AG08395 (cell line): Measurements from ENCODE around the gene CDC42BPB.

ENCODE experiments used
- DNase-seq: peaks from one replicate; pipeline ENCODE4 v3.0.0; 2012; ENCODE audit warnings: mixed read lengths, low spot score

Gene CDC42BPB

GRCh38 chr14:102966681-102967505, 90.5 kb downstream of the CDC42BPB start:
- DNase-seq, result no peak

GRCh38 chr14:102965971-102966655, 91.2 kb downstream of the CDC42BPB start:
- no peak for DNase-seq

GRCh38 chr14:102965282-102965681, 92.1 kb downstream of the CDC42BPB start:
- no peak for DNase-seq

GRCh38 chr14:102964152-102964730, 93.1 kb downstream of the CDC42BPB start:
- no peak for DNase-seq

- DNase-seq, result no peak
Observed at GRCh38 chr14:102962111-102962627, 95.2 kb downstream of the CDC42BPB start.

GRCh38 chr14:102958461-102958860, 98.9 kb downstream of the CDC42BPB start:
- DNase-seq, result no peak

GRCh38 chr14:102957222-102957621, 100.1 kb downstream of the CDC42BPB start:
- peak; percentile 38 for DNase-seq

- no peak for DNase-seq
Observed at GRCh38 chr14:102955636-102956408, 101.5 kb downstream of the CDC42BPB start.

- DNase-seq, result no peak
Observed at GRCh38 chr14:102954081-102954789, 103.1 kb downstream of the CDC42BPB start.

GRCh38 chr14:102953100-102953499, 104.2 kb downstream of the CDC42BPB start:
- DNase-seq, result no peak

- DNase-seq, result no peak
Observed at GRCh38 chr14:102952276-102952675, 105.1 kb downstream of the CDC42BPB start.

- DNase-seq, result no peak
Observed at GRCh38 chr14:102951799-102952198, 105.5 kb downstream of the CDC42BPB start.

GRCh38 chr14:102951034-102951433, 106.3 kb downstream of the CDC42BPB start:
- no peak for DNase-seq

- peak; percentile 33 for DNase-seq
Observed at GRCh38 chr14:102949801-102950451, 107.4 kb downstream of the CDC42BPB start.

GRCh38 chr14:102949062-102949800, 108.1 kb downstream of the CDC42BPB start:
- peak; percentile 78 for DNase-seq

- no peak for DNase-seq
Observed at GRCh38 chr14:102948698-102949061, 108.7 kb downstream of the CDC42BPB start.

- DNase-seq, result no peak
Observed at GRCh38 chr14:102947321-102948103, 109.8 kb downstream of the CDC42BPB start.

- DNase-seq, result no peak
Observed at GRCh38 chr14:102945346-102946130, 111.8 kb downstream of the CDC42BPB start.
